ENCODE measurements around the gene TBC1D1. TPM values are rescaled to one million over a fixed set of nuclear protein-coding genes. Genes with fewer than 3 reads are reported as not detected.

Gene TBC1D1
- total RNA-seq, 1 donor from 2014 or later = 129 TPM

GRCh38 chr4:38161208-38162113 lies 270.6 kb downstream of the TBC1D1 start:
- Histone ChIP-seq H3K4me1 (peaks cover 35% of the 10 kb centered on the region), H3K4me3 (no peak overlapping the region), H3K9me3 (replicated peaks) (peaks cover 7% of the 10 kb centered on the region), H3K27me3 (ENCODE audit: low read depth) (no peaks in the 10 kb centered on the region), H3K36me3 (no peaks in the 10 kb centered on the region), H3K27ac (replicated peaks) (no peak overlapping the region)
- no peak for DNase-seq
- intact Hi-C loops (cut with micrococcal nuclease) = no loop called here
- TF ChIP-seq CTCF (IDR thresholded peaks at IDR 0.05; ENCODE audit: borderline replicate concordance) = no peak

GRCh38 chr4:38162240-38162784 lies 271.4 kb downstream of the TBC1D1 start:
- no peaks in the 10 kb centered on the region for H3K36me3 ChIP-seq
- H3K27me3 ChIP-seq (ENCODE audit: low read depth) = no peaks in the 10 kb centered on the region
- H3K27ac ChIP-seq (replicated peaks) = no peak overlapping the region
- H3K4me1 ChIP-seq = peaks cover 31% of the 10 kb centered on the region
- no peak for TF ChIP-seq CTCF (IDR thresholded peaks at IDR 0.05; ENCODE audit: borderline replicate concordance)
- DNase-seq = no peak
- H3K9me3 ChIP-seq (replicated peaks) = peaks cover 7% of the 10 kb centered on the region
- intact Hi-C loops (cut with micrococcal nuclease) = no loop called here
- H3K4me3 ChIP-seq = no peak overlapping the region

- no peak for TF ChIP-seq CTCF (IDR thresholded peaks at IDR 0.05; ENCODE audit: borderline replicate concordance)
- intact Hi-C loops (cut with micrococcal nuclease) = no loop called here
- no peaks in the 10 kb centered on the region for H3K36me3 ChIP-seq
- H3K9me3 ChIP-seq (replicated peaks) = peaks cover 7% of the 10 kb centered on the region
- DNase-seq = no peak
- H3K4me1 ChIP-seq = peaks cover 23% of the 10 kb centered on the region
- no peak overlapping the region for H3K4me3 ChIP-seq
- H3K27ac ChIP-seq (replicated peaks) = no peak overlapping the region
- no peaks in the 10 kb centered on the region for H3K27me3 ChIP-seq (ENCODE audit: low read depth)
Measured at GRCh38 chr4:38163216-38164006, 272.5 kb downstream of the TBC1D1 start.

- intact Hi-C loops (cut with micrococcal nuclease) = no loop called here
- Histone ChIP-seq H3K4me1 (peaks cover 23% of the 10 kb centered on the region), H3K4me3 (no peak overlapping the region), H3K27me3 (ENCODE audit: low read depth) (no peaks in the 10 kb centered on the region), H3K36me3 (no peaks in the 10 kb centered on the region), H3K27ac (replicated peaks) (no peak overlapping the region), H3K9me3 (replicated peaks) (peaks cover 7% of the 10 kb centered on the region)
- DNase-seq = no peak
- no peak for TF ChIP-seq CTCF (IDR thresholded peaks at IDR 0.05; ENCODE audit: borderline replicate concordance)
Measured at GRCh38 chr4:38164346-38164745, 273.5 kb downstream of the TBC1D1 start.

GRCh38 chr4:38166082-38166481 lies 275.2 kb downstream of the TBC1D1 start:
- no peaks in the 10 kb centered on the region for H3K36me3 ChIP-seq
- no peak overlapping the region for H3K27ac ChIP-seq (replicated peaks)
- H3K4me3 ChIP-seq = no peak overlapping the region
- peaks cover 7% of the 10 kb centered on the region for H3K9me3 ChIP-seq (replicated peaks)
- no peaks in the 10 kb centered on the region for H3K27me3 ChIP-seq (ENCODE audit: low read depth)
- H3K4me1 ChIP-seq = peaks cover 15% of the 10 kb centered on the region
- intact Hi-C loops (cut with micrococcal nuclease) = no loop called here
- no peak for DNase-seq
- no peak for TF ChIP-seq CTCF (IDR thresholded peaks at IDR 0.05; ENCODE audit: borderline replicate concordance)
